ENCODE data around the gene OR4E1.
"Not testable (repeated sequence)": the region's sequence is repeated elsewhere in the genome, so short reads cannot be mapped to it uniquely, and the experiment has no call there.

OR4E1 gene

GRCh38 chr14:21652209-21652808, 21.3 kb downstream of the OR4E1 start:
- DNase-seq (ENCODE audit: extremely low read depth, insufficient read length) = no peak
- no peak for TF ChIP-seq CTCF (IDR thresholded peaks at IDR 0.05; ENCODE audit: insufficient read depth, low read length, poor library complexity, severe bottlenecking)
- H3K4me3 ChIP-seq (replicated peaks; ENCODE audit: low read depth, low read length) = no peak overlapping the region
- no peaks in the 10 kb centered on the region for H3K27me3 ChIP-seq (replicated peaks; ENCODE audit: control insufficient read depth, insufficient read depth, low read length)
- H3K36me3 ChIP-seq (ENCODE audit: control insufficient read depth, insufficient read depth, low read length) = no peaks in the 10 kb centered on the region

- no peaks in the 10 kb centered on the region for H3K27me3 ChIP-seq (replicated peaks; ENCODE audit: control insufficient read depth, insufficient read depth, low read length)
- TF ChIP-seq CTCF (IDR thresholded peaks at IDR 0.05; ENCODE audit: insufficient read depth, low read length, poor library complexity, severe bottlenecking) = no peak
- H3K36me3 ChIP-seq (ENCODE audit: control insufficient read depth, insufficient read depth, low read length) = no peaks in the 10 kb centered on the region
- H3K4me3 ChIP-seq (replicated peaks; ENCODE audit: low read depth, low read length) = no peak overlapping the region
- DNase-seq (ENCODE audit: extremely low read depth, insufficient read length) = no peak
These were observed 26.2 kb downstream of the OR4E1 start for GRCh38 chr14:21647380-21647779.

GRCh38 chr14:21643407-21643806, 30.2 kb downstream of the OR4E1 start:
- no peak for DNase-seq (ENCODE audit: extremely low read depth, insufficient read length)
- no peaks in the 10 kb centered on the region for H3K36me3 ChIP-seq (ENCODE audit: control insufficient read depth, insufficient read depth, low read length)
- no peak overlapping the region for H3K4me3 ChIP-seq (replicated peaks; ENCODE audit: low read depth, low read length)
- no peaks in the 10 kb centered on the region for H3K27me3 ChIP-seq (replicated peaks; ENCODE audit: control insufficient read depth, insufficient read depth, low read length)
- TF ChIP-seq CTCF (IDR thresholded peaks at IDR 0.05; ENCODE audit: insufficient read depth, low read length, poor library complexity, severe bottlenecking) = no peak

- TF ChIP-seq CTCF (IDR thresholded peaks at IDR 0.05; ENCODE audit: insufficient read depth, low read length, poor library complexity, severe bottlenecking) = no peak
- H3K27me3 ChIP-seq (replicated peaks; ENCODE audit: control insufficient read depth, insufficient read depth, low read length) = no peaks in the 10 kb centered on the region
- DNase-seq (ENCODE audit: extremely low read depth, insufficient read length) = no peak
- H3K4me3 ChIP-seq (replicated peaks; ENCODE audit: low read depth, low read length) = no peak overlapping the region
- H3K36me3 ChIP-seq (ENCODE audit: control insufficient read depth, insufficient read depth, low read length) = no peaks in the 10 kb centered on the region
These were observed 30.9 kb downstream of the OR4E1 start for GRCh38 chr14:21642683-21643082.

- H3K27me3 ChIP-seq (replicated peaks; ENCODE audit: control insufficient read depth, insufficient read depth, low read length) = 0 out of 2 replicates have a peak, but pooled peaks cover 1% of the 10 kb centered on the region
- no peak for TF ChIP-seq CTCF (IDR thresholded peaks at IDR 0.05; ENCODE audit: insufficient read depth, low read length, poor library complexity, severe bottlenecking)
- no peak for DNase-seq (ENCODE audit: extremely low read depth, insufficient read length)
- no peaks in the 10 kb centered on the region for H3K36me3 ChIP-seq (ENCODE audit: control insufficient read depth, insufficient read depth, low read length)
- H3K4me3 ChIP-seq (replicated peaks; ENCODE audit: low read depth, low read length) = no peak within 1 kb of the TSS
These were observed 38.8 kb downstream of the OR4E1 start, which contains the start of gene OR10G2 for GRCh38 chr14:21634840-21635239. OR10G2 (minus strand) TSS chr14:21634940; CDS start chr14:21634842, 98 bp downstream.

- no peak for TF ChIP-seq CTCF (IDR thresholded peaks at IDR 0.05; ENCODE audit: insufficient read depth, low read length, poor library complexity, severe bottlenecking)
- no peak for DNase-seq (ENCODE audit: extremely low read depth, insufficient read length)
- peaks cover 1% of the 10 kb centered on the region; the same call in 1 of the 2 replicates for H3K27me3 ChIP-seq (replicated peaks; ENCODE audit: control insufficient read depth, insufficient read depth, low read length)
These were observed 42.5 kb downstream of the OR4E1 start for GRCh38 chr14:21631084-21631483.

GRCh38 chr14:21630503-21630902, 43.1 kb downstream of the OR4E1 start:
- H3K27me3 ChIP-seq (replicated peaks; ENCODE audit: control insufficient read depth, insufficient read depth, low read length); H3K36me3 ChIP-seq (ENCODE audit: control insufficient read depth, insufficient read depth, low read length): not testable (repeated sequence)

More at GRCh38 chr14:21631084-21631483, 42.5 kb downstream of the OR4E1 start:
- H3K36me3 ChIP-seq (ENCODE audit: control insufficient read depth, insufficient read depth, low read length) = no peaks in the 10 kb centered on the region
- H3K4me3 ChIP-seq (replicated peaks; ENCODE audit: low read depth, low read length) = no peak overlapping the region

More at GRCh38 chr14:21630503-21630902, 43.1 kb downstream of the OR4E1 start:
- H3K4me3 ChIP-seq (replicated peaks; ENCODE audit: low read depth, low read length); DNase-seq (ENCODE audit: extremely low read depth, insufficient read length): not testable (repeated sequence)

All from GM06990 (cell line).